Measurements from ENCODE around the gene CLEC2L. TPM values are rescaled to one million over a fixed set of nuclear protein-coding genes. Genes with fewer than 3 reads are reported as not detected.

Gene CLEC2L
- total RNA-seq, 4 donors from 2014 or later: 17.3 TPM; not detected in 3

GRCh38 chr7:139540203-139540602 lies 16.7 kb downstream of the CLEC2L start:
- in situ Hi-C loops (cut with MboI; ENCODE audit: low pct_ligation_motif_present in 1 of 4, low pct_unique_long_range_greater_than_20kb in 1 of 4, low sequenced_read_pairs in 3 of 4): no loop called here
- intact Hi-C loops (cut with DNase I; ENCODE audit: low total_unique reads): no loop called here
- no peak for DNase-seq

GRCh38 chr7:139541600-139542307 lies 18.3 kb downstream of the CLEC2L start:
- WGBS, 2 donors (ENCODE audit: low coverage in 1 of 2): 86 to 90% methylated on average over 7 to 20 of the region's 21 CpGs

More at GRCh38 chr7:139540203-139540602, 16.7 kb downstream of the CLEC2L start:
- H3K36me3 ChIP-seq: no peaks in the 10 kb centered on the region
- H3K27ac ChIP-seq: no peak overlapping the region
- H3K4me3 ChIP-seq: no peak overlapping the region
- WGBS, 2 donors (ENCODE audit: low coverage in 1 of 2): 34% methylated on average over 10 of the region's 12 CpGs; no CpG with 5 or more reads in 1 of the 2 donors
- H3K4me1 ChIP-seq: no peaks in the 10 kb centered on the region
- H3K27me3 ChIP-seq: no peaks in the 10 kb centered on the region
- no peak for TF ChIP-seq EP300 (IDR thresholded peaks at IDR 0.05; ENCODE audit: low read depth)
- TF ChIP-seq CTCF (IDR thresholded peaks at IDR 0.05): no peak
- TF ChIP-seq POLR2AphosphoS5 (IDR thresholded peaks at IDR 0.05): no peak
- TF ChIP-seq POLR2A (IDR thresholded peaks at IDR 0.05): no peak
- no peaks in the 10 kb centered on the region for H3K9me3 ChIP-seq

GRCh38 chr7:139542308-139543151 lies 19.0 kb downstream of the CLEC2L start:
- H3K9me3 ChIP-seq: no peaks in the 10 kb centered on the region

More at GRCh38 chr7:139541600-139542307, 18.3 kb downstream of the CLEC2L start:
- Histone ChIP-seq H3K4me3 (no peak overlapping the region), H3K4me1 (no peaks in the 10 kb centered on the region), H3K36me3 (no peaks in the 10 kb centered on the region), H3K27me3 (no peaks in the 10 kb centered on the region), H3K27ac (no peak overlapping the region), H3K9me3 (no peaks in the 10 kb centered on the region)
- intact Hi-C loops (cut with DNase I; ENCODE audit: low total_unique reads) (no loop called here), in situ Hi-C loops (cut with MboI; ENCODE audit: low pct_ligation_motif_present in 1 of 4, low pct_unique_long_range_greater_than_20kb in 1 of 4, low sequenced_read_pairs in 3 of 4) (no loop called here)
- no peak for TF ChIP-seq CTCF (IDR thresholded peaks at IDR 0.05)
- no peak for TF ChIP-seq POLR2AphosphoS5 (IDR thresholded peaks at IDR 0.05)
- TF ChIP-seq EP300 (IDR thresholded peaks at IDR 0.05; ENCODE audit: low read depth): no peak
- TF ChIP-seq POLR2A (IDR thresholded peaks at IDR 0.05): no peak
- no peak for DNase-seq

More at GRCh38 chr7:139542308-139543151, 19.0 kb downstream of the CLEC2L start:
- TF ChIP-seq POLR2AphosphoS5 (IDR thresholded peaks at IDR 0.05): no peak
- TF ChIP-seq CTCF (IDR thresholded peaks at IDR 0.05): no peak
- H3K36me3 ChIP-seq: no peaks in the 10 kb centered on the region
- in situ Hi-C loops (cut with MboI; ENCODE audit: low pct_ligation_motif_present in 1 of 4, low pct_unique_long_range_greater_than_20kb in 1 of 4, low sequenced_read_pairs in 3 of 4): no loop called here
- H3K27me3 ChIP-seq: no peaks in the 10 kb centered on the region
- no peak overlapping the region for H3K4me3 ChIP-seq
- H3K27ac ChIP-seq: no peak overlapping the region
- 84 to 90% methylated on average over 12 to 28 of the region's 28 CpGs for WGBS, 2 donors (ENCODE audit: low coverage in 1 of 2)
- DNase-seq: no peak
- no peaks in the 10 kb centered on the region for H3K4me1 ChIP-seq
- intact Hi-C loops (cut with DNase I; ENCODE audit: low total_unique reads): no loop called here

Data from transverse colon (tissue), 4 donors.